HepG2 (cell line): ENCODE measurements around the gene CMIP. TPM values are rescaled to one million over a fixed set of nuclear protein-coding genes. Genes with fewer than 3 reads are reported as not detected.

Experiments used
- GPBP1L1 ChIP-seq: sonication (generic); formaldehyde crosslinking; IDR thresholded peaks from 2 replicates; pipeline ENCODE4 v1.5.0; 2020; ENCODE audit warnings: mild to moderate bottlenecking, missing genetic modification reagents
- KMT2A ChIP-seq: sonication (generic); formaldehyde crosslinking; IDR thresholded peaks from 2 replicates; pipeline ENCODE4 v1.4.0; 2020; ENCODE audit warnings: missing genetic modification reagents
- MBNL3 ChIP-seq: fragments of 250-450 bp; sonication (Bioruptor Pico); conservative IDR thresholded peaks from 2 replicates; pipeline ENCODE4 v1.8.0; 2022; ENCODE audit warnings: mild to moderate bottlenecking, inconsistent platforms
- NONO ChIP-seq, 2 experiments: fragments of 450-650 bp in 1 of 2; sonication (generic) in 1 of 2; formaldehyde crosslinking in 1 of 2; IDR thresholded peaks in 1 of 2; conservative IDR thresholded peaks in 1 of 2; 2 replicates each; pipeline versions ENCODE4 v1.6.1 to v1.8.0; 2017 to 2022; ENCODE audit warnings: mild to moderate bottlenecking in 1 of 2, missing genetic modification reagents in 1 of 2, moderate library complexity in 1 of 2
- NR2F2 ChIP-seq: IDR thresholded peaks from 2 replicates; pipeline ENCODE4 v1.6.1; 2012; ENCODE audit warnings: low read depth, inconsistent platforms, borderline replicate concordance
- RFXAP ChIP-seq: sonication (generic); formaldehyde crosslinking; IDR thresholded peaks from 2 replicates; pipeline ENCODE4 v1.4.0; 2020; ENCODE audit warnings: missing genetic modification reagents, borderline replicate concordance
- RNF219 ChIP-seq: sonication (generic); formaldehyde crosslinking; IDR thresholded peaks from 2 replicates; pipeline ENCODE4 v1.5.0; 2020; ENCODE audit warnings: mild to moderate bottlenecking, missing genetic modification reagents
- ZFP36L1 ChIP-seq: sonication (generic); formaldehyde crosslinking; IDR thresholded peaks from 2 replicates; pipeline ENCODE4 v1.8.0; 2022; ENCODE audit warnings: mild to moderate bottlenecking, missing genetic modification reagents, moderate library complexity
- ZNF235 ChIP-seq: sonication (generic); formaldehyde crosslinking; IDR thresholded peaks from 2 replicates; pipeline ENCODE4 v1.8.1; 2023; ENCODE audit warnings: mild to moderate bottlenecking, missing genetic modification reagents, borderline replicate concordance
- ZNF350 ChIP-seq: sonication (generic); formaldehyde crosslinking; IDR thresholded peaks from 2 replicates; pipeline ENCODE4 v1.4.0; 2020; ENCODE audit warnings: mild to moderate bottlenecking, low read depth, missing genetic modification reagents, borderline replicate concordance
- ZNF512 ChIP-seq: sonication (generic); formaldehyde crosslinking; IDR thresholded peaks from 2 replicates; pipeline ENCODE4 v1.4.0; 2020; ENCODE audit warnings: mild to moderate bottlenecking, missing genetic modification reagents
- ZNF784 ChIP-seq: sonication (generic); formaldehyde crosslinking; IDR thresholded peaks from 2 replicates; pipeline ENCODE4 v1.5.1; 2020; ENCODE audit warnings: missing genetic modification reagents, mild to moderate bottlenecking, borderline replicate concordance
- polyA plus RNA-seq, 8 experiments: library from polyadenylated mRNA; depleted of rRNA in 3 of 8; stranded (reverse) in 7 of 8; unstranded in 1 of 8; fragments of >200 nt; fragmentation: Illumina TruSeq in 4 of 8; extraction: Trizol in 4 of 8; gene quantifications; 2 replicates each; pipeline versions ENCODE4 v1.2.1 to v1.2.3, GENCODE V29; 2011 to 2016; ENCODE audit warnings: low read depth in 4 of 8, missing spikeins in 1 of 8, mixed read lengths in 1 of 8; ENCODE audit not compliant: insufficient read depth in 1 of 8
- total RNA-seq, 5 experiments: library from RNA; depleted of rRNA; stranded (reverse); fragments of >200 nt; fragmentation: Illumina TruSeq; extraction: Trizol; gene quantifications; 2 replicates each; pipeline ENCODE4 v1.2.3, GENCODE V29; 2016; ENCODE audit warnings: low read depth in 1 of 5
- TF ChIP-seq, protein P1 (sequence below): sonication (generic); formaldehyde crosslinking; IDR thresholded peaks from 2 replicates; pipeline ENCODE4 v1.5.0; 2020; ENCODE audit warnings: mild to moderate bottlenecking, missing genetic modification reagents
- TF ChIP-seq, protein P2 (sequence below): sonication (generic); formaldehyde crosslinking; IDR thresholded peaks from 2 replicates; pipeline ENCODE4 v1.8.1; 2023; ENCODE audit warnings: mild to moderate bottlenecking, inconsistent platforms, moderate library complexity, missing genetic modification reagents, borderline replicate concordance
- TF ChIP-seq, protein P3 (sequence below): sonication (generic); formaldehyde crosslinking; IDR thresholded peaks from 2 replicates; pipeline ENCODE4 v1.9.0; 2022; ENCODE audit warnings: missing genetic modification reagents, mild to moderate bottlenecking, borderline replicate concordance

The CMIP gene
- total and polyA plus RNA-seq, 2 of the 13 experiments (the other 11 are each of a cell fraction or from before 2014, with no cell fraction given) = 10.9 to 18.1 TPM

GRCh38 chr16:81624760-81625543 is 180.3 kb downstream of the CMIP start (continued):
- no peak for TF ChIP-seq GPBP1L1
- TF ChIP-seq ZFP36L1 (CRISPR knock-in tag) = no peak
- TF ChIP-seq ZNF784 (CRISPR knock-in tag) = no peak
- no peak for TF ChIP-seq ZNF235 (CRISPR knock-in tag)
- TF ChIP-seq NONO (IDR thresholded peaks at IDR 0.05) = no peak
- TF ChIP-seq NONO (CRISPR knock-in tag; conservative IDR thresholded peaks at IDR 0.05) = peak; percentile 34; the same call in 1 of the 2 replicates
- TF ChIP-seq KMT2A (CRISPR knock-in tag) = no peak; the same call in 1 of the 2 replicates
- TF ChIP-seq, protein P1, sequence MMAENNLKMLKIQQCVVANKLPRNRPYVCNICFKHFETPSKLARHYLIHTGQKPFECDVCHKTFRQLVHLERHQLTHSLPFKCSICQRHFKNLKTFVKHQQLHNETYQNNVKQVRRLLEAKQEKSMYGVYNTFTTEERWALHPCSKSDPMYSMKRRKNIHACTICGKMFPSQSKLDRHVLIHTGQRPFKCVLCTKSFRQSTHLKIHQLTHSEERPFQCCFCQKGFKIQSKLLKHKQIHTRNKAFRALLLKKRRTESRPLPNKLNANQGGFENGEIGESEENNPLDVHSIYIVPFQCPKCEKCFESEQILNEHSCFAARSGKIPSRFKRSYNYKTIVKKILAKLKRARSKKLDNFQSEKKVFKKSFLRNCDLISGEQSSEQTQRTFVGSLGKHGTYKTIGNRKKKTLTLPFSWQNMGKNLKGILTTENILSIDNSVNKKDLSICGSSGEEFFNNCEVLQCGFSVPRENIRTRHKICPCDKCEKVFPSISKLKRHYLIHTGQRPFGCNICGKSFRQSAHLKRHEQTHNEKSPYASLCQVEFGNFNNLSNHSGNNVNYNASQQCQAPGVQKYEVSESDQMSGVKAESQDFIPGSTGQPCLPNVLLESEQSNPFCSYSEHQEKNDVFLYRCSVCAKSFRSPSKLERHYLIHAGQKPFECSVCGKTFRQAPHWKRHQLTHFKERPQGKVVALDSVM (CRISPR knock-in tag) = peak; percentile 38; the same call in 1 of the 2 replicates
- TF ChIP-seq ZNF512 (CRISPR knock-in tag) = no peak
- TF ChIP-seq, protein P2, sequence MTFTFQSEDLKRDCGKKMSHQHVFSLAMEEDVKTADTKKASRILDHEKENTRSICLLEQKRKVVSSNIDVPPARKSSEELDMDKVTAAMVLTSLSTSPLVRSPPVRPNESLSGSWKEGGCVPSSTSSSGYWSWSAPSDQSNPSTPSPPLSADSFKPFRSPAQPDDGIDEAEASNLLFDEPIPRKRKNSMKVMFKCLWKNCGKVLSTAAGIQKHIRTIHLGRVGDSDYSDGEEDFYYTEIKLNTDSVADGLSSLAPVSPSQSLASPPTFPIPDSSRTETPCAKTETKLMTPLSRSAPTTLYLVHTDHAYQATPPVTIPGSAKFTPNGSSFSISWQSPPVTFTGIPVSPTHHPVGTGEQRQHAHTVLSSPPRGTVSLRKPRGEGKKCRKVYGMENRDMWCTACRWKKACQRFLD = no peak
- no peak for TF ChIP-seq MBNL3 (CRISPR knock-in tag)
- TF ChIP-seq RNF219 = no peak
- peak; percentile 76; the same call in 1 of the 2 replicates for TF ChIP-seq ZNF350 (CRISPR knock-in tag)
- TF ChIP-seq RFXAP (CRISPR knock-in tag) = no peak
- peak; percentile 95 for TF ChIP-seq NR2F2
- TF ChIP-seq, protein P3, sequence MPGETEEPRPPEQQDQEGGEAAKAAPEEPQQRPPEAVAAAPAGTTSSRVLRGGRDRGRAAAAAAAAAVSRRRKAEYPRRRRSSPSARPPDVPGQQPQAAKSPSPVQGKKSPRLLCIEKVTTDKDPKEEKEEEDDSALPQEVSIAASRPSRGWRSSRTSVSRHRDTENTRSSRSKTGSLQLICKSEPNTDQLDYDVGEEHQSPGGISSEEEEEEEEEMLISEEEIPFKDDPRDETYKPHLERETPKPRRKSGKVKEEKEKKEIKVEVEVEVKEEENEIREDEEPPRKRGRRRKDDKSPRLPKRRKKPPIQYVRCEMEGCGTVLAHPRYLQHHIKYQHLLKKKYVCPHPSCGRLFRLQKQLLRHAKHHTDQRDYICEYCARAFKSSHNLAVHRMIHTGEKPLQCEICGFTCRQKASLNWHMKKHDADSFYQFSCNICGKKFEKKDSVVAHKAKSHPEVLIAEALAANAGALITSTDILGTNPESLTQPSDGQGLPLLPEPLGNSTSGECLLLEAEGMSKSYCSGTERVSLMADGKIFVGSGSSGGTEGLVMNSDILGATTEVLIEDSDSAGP (CRISPR knock-in tag) = peak; percentile 67; the same call in 1 of the 2 replicates
